ENCODE measurements around the gene TIMP4.

TIMP4 gene

GRCh38 chr3:12147049-12147780 lies 11.5 kb downstream of the TIMP4 start:
- DNase-seq: no peak

- no peak for DNase-seq
Measured at GRCh38 chr3:12143949-12144504, 14.7 kb downstream of the TIMP4 start.

GRCh38 chr3:12142476-12142875 lies 16.2 kb downstream of the TIMP4 start:
- DNase-seq: no peak

- no peak for DNase-seq
Measured at GRCh38 chr3:12141350-12141749, 17.4 kb downstream of the TIMP4 start.

GRCh38 chr3:12139111-12139511 lies 19.6 kb downstream of the TIMP4 start:
- DNase-seq: no peak

- DNase-seq: peak; percentile 41
Measured at GRCh38 chr3:12138044-12138443, 20.7 kb downstream of the TIMP4 start.

- no peak for DNase-seq
Measured at GRCh38 chr3:12136371-12136770, 22.3 kb downstream of the TIMP4 start.

GRCh38 chr3:12135029-12135657 lies 23.6 kb downstream of the TIMP4 start:
- peak; percentile 79 for DNase-seq

- DNase-seq: no peak
Measured at GRCh38 chr3:12132881-12133280, 25.8 kb downstream of the TIMP4 start.

- no peak for DNase-seq
Measured at GRCh38 chr3:12131351-12132090, 27.2 kb downstream of the TIMP4 start.

GRCh38 chr3:12127391-12127790 lies 31.3 kb downstream of the TIMP4 start:
- no peak for DNase-seq

- no peak for DNase-seq
Measured at GRCh38 chr3:12125772-12126171, 32.9 kb downstream of the TIMP4 start.

GRCh38 chr3:12121466-12121865 lies 37.2 kb downstream of the TIMP4 start:
- no peak for DNase-seq

- no peak for DNase-seq
Measured at GRCh38 chr3:12120374-12121140, 38.2 kb downstream of the TIMP4 start.

- DNase-seq: no peak
Measured at GRCh38 chr3:12117473-12117872, 41.2 kb downstream of the TIMP4 start.

- DNase-seq: no peak
Measured at GRCh38 chr3:12116870-12117269, 41.8 kb downstream of the TIMP4 start.

- no peak for DNase-seq
Measured at GRCh38 chr3:12115849-12116248, 42.9 kb downstream of the TIMP4 start.

GRCh38 chr3:12115104-12115503 lies 43.6 kb downstream of the TIMP4 start:
- no peak for DNase-seq

GRCh38 chr3:12114251-12114650 lies 44.5 kb downstream of the TIMP4 start:
- DNase-seq: no peak

- no peak for DNase-seq
Measured at GRCh38 chr3:12107071-12107713, 51.5 kb downstream of the TIMP4 start.
